ENCODE data around the gene DHRS9. TPM values are rescaled to one million over a fixed set of nuclear protein-coding genes. Genes with fewer than 3 reads are reported as not detected.
A peak's percentile ranks its signal among the peaks of the same experiment; 100 is the strongest.

Gene DHRS9
- total RNA-seq, 1 experiment from 2014 or later = not detected

GRCh38 chr2:169069833-169070232, 470 bp downstream of the DHRS9 start:
- Histone ChIP-seq H2AFZ (no peak overlapping the region), H3K79me2 (ENCODE audit: low read depth) (no peaks in the 10 kb centered on the region), H3K9me3 (ENCODE audit: insufficient read depth, low read depth) (no peaks in the 10 kb centered on the region; the same call in 1 of the 2 replicates), H3K27me3 (ENCODE audit: insufficient read depth, low read depth) (no peaks in the 10 kb centered on the region), H3K9me2 (ENCODE audit: insufficient read depth) (no peaks in the 10 kb centered on the region), H3K4me1 (replicated peaks; ENCODE audit: insufficient read depth) (peaks cover 18% of the 10 kb centered on the region), H3K4me3 (peak overlapping the region; percentile 24; the same call in 1 of the 2 replicates), H3K36me3 (ENCODE audit: low read depth) (no peaks in the 10 kb centered on the region), H4K20me1 (ENCODE audit: insufficient read depth) (no peaks in the 10 kb centered on the region), H3F3A (ENCODE audit: insufficient read depth, low read depth) (peaks cover 5% of the 10 kb centered on the region; the same call in 1 of the 2 replicates), H3K27ac (peak overlapping the region; percentile 50), H3K4me2 (peak overlapping the region; percentile 66)
- BruUV-seq (replicated peaks) = no TSS peak
- ChIA-PET POLR2A (ENCODE audit: unreplicated experiment) (no interaction called here), CTCF (no interaction called here)
- TF ChIP-seq, protein P1, sequence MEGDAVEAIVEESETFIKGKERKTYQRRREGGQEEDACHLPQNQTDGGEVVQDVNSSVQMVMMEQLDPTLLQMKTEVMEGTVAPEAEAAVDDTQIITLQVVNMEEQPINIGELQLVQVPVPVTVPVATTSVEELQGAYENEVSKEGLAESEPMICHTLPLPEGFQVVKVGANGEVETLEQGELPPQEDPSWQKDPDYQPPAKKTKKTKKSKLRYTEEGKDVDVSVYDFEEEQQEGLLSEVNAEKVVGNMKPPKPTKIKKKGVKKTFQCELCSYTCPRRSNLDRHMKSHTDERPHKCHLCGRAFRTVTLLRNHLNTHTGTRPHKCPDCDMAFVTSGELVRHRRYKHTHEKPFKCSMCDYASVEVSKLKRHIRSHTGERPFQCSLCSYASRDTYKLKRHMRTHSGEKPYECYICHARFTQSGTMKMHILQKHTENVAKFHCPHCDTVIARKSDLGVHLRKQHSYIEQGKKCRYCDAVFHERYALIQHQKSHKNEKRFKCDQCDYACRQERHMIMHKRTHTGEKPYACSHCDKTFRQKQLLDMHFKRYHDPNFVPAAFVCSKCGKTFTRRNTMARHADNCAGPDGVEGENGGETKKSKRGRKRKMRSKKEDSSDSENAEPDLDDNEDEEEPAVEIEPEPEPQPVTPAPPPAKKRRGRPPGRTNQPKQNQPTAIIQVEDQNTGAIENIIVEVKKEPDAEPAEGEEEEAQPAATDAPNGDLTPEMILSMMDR (conservative IDR thresholded peaks at IDR 0.05) = no peak
- TF ChIP-seq EZH2 (IDR thresholded peaks at IDR 0.05; ENCODE audit: low read depth) = no peak
- intact Hi-C loops (cut with micrococcal nuclease; ENCODE audit: unreplicated experiment) = no loop called here
- no peak for DNase-seq

DNA sequence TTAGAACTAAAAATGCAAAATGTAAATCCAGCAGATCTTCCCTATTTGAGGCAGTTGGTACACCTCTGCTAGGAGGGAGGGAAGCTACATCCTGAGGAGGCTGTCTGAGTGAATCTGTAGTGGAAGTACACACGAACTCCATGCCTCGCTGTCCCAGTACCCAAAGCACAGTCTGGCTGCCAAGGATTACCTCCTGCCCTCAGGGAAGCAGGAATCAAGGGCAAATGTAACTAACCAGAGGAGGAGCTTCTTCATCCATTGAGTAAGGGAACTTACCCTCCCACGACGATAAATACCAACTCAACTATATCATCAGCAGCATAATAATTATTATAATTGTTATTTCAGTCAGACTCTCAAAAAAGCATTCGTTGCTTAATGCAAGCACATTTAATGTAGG, 2.1 kb downstream of the DHRS9 start:
- CTCF ChIA-PET = no interaction called here
- H3K27me3 ChIP-seq (ENCODE audit: insufficient read depth, low read depth) = no peaks in the 10 kb centered on the region
- POLR2A ChIA-PET (ENCODE audit: unreplicated experiment) = no interaction called here
- no peak overlapping the region for H3K27ac ChIP-seq
- BruUV-seq (replicated peaks) = no TSS peak
- no peak overlapping the region for H2AFZ ChIP-seq
- H3K9me2 ChIP-seq (ENCODE audit: insufficient read depth) = no peaks in the 10 kb centered on the region
- no peak for TF ChIP-seq EZH2 (IDR thresholded peaks at IDR 0.05; ENCODE audit: low read depth)
- TF ChIP-seq, protein P1 (conservative IDR thresholded peaks at IDR 0.05) = no peak
- H3K4me2 ChIP-seq = no peak overlapping the region
- H3K36me3 ChIP-seq (ENCODE audit: low read depth) = no peaks in the 10 kb centered on the region
- intact Hi-C loops (cut with micrococcal nuclease; ENCODE audit: unreplicated experiment) = no loop called here
- no peaks in the 10 kb centered on the region; the same call in 1 of the 2 replicates for H3K9me3 ChIP-seq (ENCODE audit: insufficient read depth, low read depth)
- peak in 1 of 2 experiments; percentile 46 for DNase-seq
- no peaks in the 10 kb centered on the region for H3K79me2 ChIP-seq (ENCODE audit: low read depth)
- H3K4me3 ChIP-seq = no peak overlapping the region
- peaks cover 5% of the 10 kb centered on the region; the same call in 1 of the 2 replicates for H3F3A ChIP-seq (ENCODE audit: insufficient read depth, low read depth)
- H4K20me1 ChIP-seq (ENCODE audit: insufficient read depth) = no peaks in the 10 kb centered on the region
- peaks cover 18% of the 10 kb centered on the region for H3K4me1 ChIP-seq (replicated peaks; ENCODE audit: insufficient read depth)

DNA sequence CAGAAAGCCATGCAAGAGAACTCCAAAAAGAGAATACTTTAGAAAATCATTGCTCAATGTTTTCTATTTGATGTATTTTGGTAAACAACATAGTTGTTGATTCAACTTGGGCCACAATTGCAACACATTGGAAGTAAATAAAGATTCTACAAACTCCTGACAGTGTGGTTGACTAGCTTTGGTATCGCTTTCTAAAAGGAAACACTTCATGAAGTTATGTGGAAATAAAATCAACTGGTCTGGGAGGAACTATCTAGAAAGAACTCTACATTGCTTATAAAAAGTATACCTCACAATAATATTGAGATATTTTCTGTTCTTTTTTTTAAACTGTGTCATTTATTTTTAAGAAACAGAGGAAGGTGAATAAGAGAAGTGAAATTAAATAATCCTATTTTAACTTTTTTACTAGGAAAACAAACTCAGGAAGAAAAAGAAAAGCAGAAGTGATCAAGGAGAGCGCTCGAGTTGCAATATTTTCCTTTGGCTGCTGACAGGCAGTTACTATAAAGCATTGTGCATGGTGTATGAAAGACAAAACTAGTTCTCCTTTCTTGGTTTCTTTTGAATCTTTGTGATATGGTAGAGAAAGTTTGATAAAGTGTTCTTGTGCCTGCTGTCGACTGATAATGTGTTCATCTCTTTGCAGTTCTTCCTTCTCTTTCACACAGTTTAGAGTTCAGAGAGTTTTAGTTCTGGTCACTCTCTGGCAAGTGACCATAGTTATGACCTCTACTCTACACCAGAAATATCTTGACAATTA, 3.0 kb downstream of the DHRS9 start:
- intact Hi-C loops (cut with micrococcal nuclease; ENCODE audit: unreplicated experiment) = no loop called here
- no peak overlapping the region for H3K27ac ChIP-seq
- TF ChIP-seq, protein P1 (conservative IDR thresholded peaks at IDR 0.05) = no peak
- TF ChIP-seq EZH2 (IDR thresholded peaks at IDR 0.05; ENCODE audit: low read depth) = no peak
- H3K36me3 ChIP-seq (ENCODE audit: low read depth) = no peaks in the 10 kb centered on the region
- DNase-seq = peak in 1 of 2 experiments; percentile 50
- no peak overlapping the region for H2AFZ ChIP-seq
- H3F3A ChIP-seq (ENCODE audit: insufficient read depth, low read depth) = peaks cover 5% of the 10 kb centered on the region; the same call in 1 of the 2 replicates
- H3K79me2 ChIP-seq (ENCODE audit: low read depth) = no peaks in the 10 kb centered on the region
- H3K4me2 ChIP-seq = no peak overlapping the region
- H3K9me3 ChIP-seq (ENCODE audit: insufficient read depth, low read depth) = no peaks in the 10 kb centered on the region; the same call in 1 of the 2 replicates
- BruUV-seq (replicated peaks) = no TSS peak
- POLR2A ChIA-PET (ENCODE audit: unreplicated experiment) = no interaction called here
- no peaks in the 10 kb centered on the region for H4K20me1 ChIP-seq (ENCODE audit: insufficient read depth)
- CTCF ChIA-PET = no interaction called here
- H3K27me3 ChIP-seq (ENCODE audit: insufficient read depth, low read depth) = no peaks in the 10 kb centered on the region
- no peak overlapping the region for H3K4me3 ChIP-seq
- peaks cover 18% of the 10 kb centered on the region for H3K4me1 ChIP-seq (replicated peaks; ENCODE audit: insufficient read depth)
- no peaks in the 10 kb centered on the region for H3K9me2 ChIP-seq (ENCODE audit: insufficient read depth)

Data from PC-9 (cell line).